Upper lobe of left lung (tissue), 6 donors: Measurements from ENCODE around the gene B9D2. TPM values are rescaled to one million over a fixed set of nuclear protein-coding genes. Genes with fewer than 3 reads are reported as not detected.

Source experiments
- ATAC-seq, 2 donors: fragments of 200-7000 bp; cut with Tn5 transposase; one replicate each; pipeline ENCODE4 v1.9.1; 2022; ENCODE audit warnings: mild to moderate bottlenecking in 2 of 2, moderate library complexity in 2 of 2; ENCODE audit not compliant: low FRiP score in 2 of 2
- DNase-seq, 2 donors: peaks; one replicate each; pipeline ENCODE4 v3.0.0-alpha.2; 2019 to 2020
- H3K27ac ChIP-seq, 4 donors: fragments of 200-600 bp; sonication (generic); one replicate each; pipeline ENCODE4 v1.5.1; 2016 to 2019
- H3K27me3 ChIP-seq, 4 donors: fragments of 200-600 bp; sonication (generic); one replicate each; pipeline ENCODE4 v1.5.1; 2017 to 2019
- H3K36me3 ChIP-seq, 4 donors: fragments of 200-600 bp; sonication (generic); one replicate each; pipeline ENCODE4 v1.5.1; 2016 to 2019
- H3K4me1 ChIP-seq, 4 donors: fragments of 200-600 bp; sonication (generic); one replicate each; pipeline ENCODE4 v1.5.1; 2018 to 2019
- H3K4me3 ChIP-seq, 4 donors: fragments of 200-600 bp; sonication (generic); one replicate each; pipeline ENCODE4 v1.5.1; 2017 to 2019; ENCODE audit warnings: mild to moderate bottlenecking in 2 of 4, moderate library complexity in 1 of 4
- H3K9me3 ChIP-seq, 4 donors: fragments of 200-600 bp; sonication (generic); one replicate each; pipeline ENCODE4 v1.5.1; 2018 to 2019
- EP300 ChIP-seq, 4 donors: sonication (generic); formaldehyde crosslinking; IDR thresholded peaks; one replicate each; pipeline ENCODE4 v1.5.1; 2017; ENCODE audit warnings: antibody characterized with exemption in 4 of 4, control low read depth in 2 of 4
- POLR2A ChIP-seq, 4 donors: fragments of 450-650 bp; IDR thresholded peaks; one replicate each; pipeline ENCODE4 v1.5.1; 2016 to 2017; ENCODE audit warnings: antibody characterized with exemption in 4 of 4, mild to moderate bottlenecking in 2 of 4
- POLR2AphosphoS5 ChIP-seq, 2 donors: sonication (generic); formaldehyde crosslinking; IDR thresholded peaks; one replicate each; pipeline ENCODE4 v1.5.1; 2017; ENCODE audit warnings: antibody characterized with exemption in 2 of 2
- WGBS, 2 donors: methylation state at CpG; one replicate each; pipeline ENCODE4 v1.1.5; 2017 to 2018; 5-methylcytosine and 5-hydroxymethylcytosine counted together
- total RNA-seq, 6 donors: library from RNA; depleted of rRNA in 4 of 6; stranded (reverse); fragments of >200 nt in 4 of 6; gene quantifications; one replicate each; pipeline versions ENCODE4 v1.1.0 to v1.2.1, GENCODE V29; 2016 to 2021
- TF ChIP-seq, protein P1 (sequence below), 6 experiments: fragments of 450-650 bp in 4 of 6; fragments of 200-600 bp in 2 of 6; sonication (generic) in 2 of 6; IDR thresholded peaks; one replicate each; pipeline ENCODE4 v1.5.1; 2016 to 2019; ENCODE audit warnings: antibody characterized with exemption in 6 of 6
- donor health status: DM: no; HTN: no; CAD: no; lungs with moderate emphysema.
- donor health status: DM: no; HTN: yes; CAD: no; lungs with severe emphysema.

B9D2 gene
- total RNA-seq, 6 donors from 2014 or later: 7.0 to 17.2 (median 10.3) TPM; not detected in 1

DNA sequence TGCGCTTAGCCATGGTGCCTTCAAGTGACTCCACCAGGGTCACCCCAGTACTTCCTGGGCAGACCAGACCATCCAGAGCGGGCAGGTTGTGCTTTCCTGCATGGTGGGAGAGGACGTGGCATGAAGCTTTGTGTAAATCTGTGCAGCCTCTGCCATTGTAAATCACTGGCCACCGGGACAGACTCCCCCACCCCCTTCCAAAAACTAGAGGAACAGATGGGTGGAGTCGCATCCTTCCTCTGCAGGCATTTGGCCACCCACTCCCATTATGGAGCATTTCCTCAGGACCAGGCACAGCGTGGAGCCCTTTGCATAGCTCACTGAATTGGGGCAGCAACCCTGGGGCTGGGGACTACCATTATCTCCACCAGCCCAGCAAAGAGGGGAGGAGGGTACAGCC is 41.8 kb upstream of the B9D2 start:
- Histone ChIP-seq H3K27ac (peak overlapping the region; percentile 69 to 92 (median 83)), H3K4me1 (peaks cover 58 to 83% (median 64%) of the 10 kb centered on the region in 4 donors), H3K27me3 (no peaks in the 10 kb centered on the region), H3K9me3 (no peaks in the 10 kb centered on the region), H3K36me3 (peaks cover 0 to 14% (median 2%) of the 10 kb centered on the region in 4 donors), H3K4me3 (no peak overlapping the region)
- WGBS, 2 donors: 66 to 69% methylated on average over 6 of the region's 6 CpGs
- DNase-seq: no peak
- TF ChIP-seq POLR2AphosphoS5 (IDR thresholded peaks at IDR 0.05) (peak in 1 of 2 donors; percentile 33), EP300 (IDR thresholded peaks at IDR 0.05) (no peak)
- no peak for ATAC-seq

DNA sequence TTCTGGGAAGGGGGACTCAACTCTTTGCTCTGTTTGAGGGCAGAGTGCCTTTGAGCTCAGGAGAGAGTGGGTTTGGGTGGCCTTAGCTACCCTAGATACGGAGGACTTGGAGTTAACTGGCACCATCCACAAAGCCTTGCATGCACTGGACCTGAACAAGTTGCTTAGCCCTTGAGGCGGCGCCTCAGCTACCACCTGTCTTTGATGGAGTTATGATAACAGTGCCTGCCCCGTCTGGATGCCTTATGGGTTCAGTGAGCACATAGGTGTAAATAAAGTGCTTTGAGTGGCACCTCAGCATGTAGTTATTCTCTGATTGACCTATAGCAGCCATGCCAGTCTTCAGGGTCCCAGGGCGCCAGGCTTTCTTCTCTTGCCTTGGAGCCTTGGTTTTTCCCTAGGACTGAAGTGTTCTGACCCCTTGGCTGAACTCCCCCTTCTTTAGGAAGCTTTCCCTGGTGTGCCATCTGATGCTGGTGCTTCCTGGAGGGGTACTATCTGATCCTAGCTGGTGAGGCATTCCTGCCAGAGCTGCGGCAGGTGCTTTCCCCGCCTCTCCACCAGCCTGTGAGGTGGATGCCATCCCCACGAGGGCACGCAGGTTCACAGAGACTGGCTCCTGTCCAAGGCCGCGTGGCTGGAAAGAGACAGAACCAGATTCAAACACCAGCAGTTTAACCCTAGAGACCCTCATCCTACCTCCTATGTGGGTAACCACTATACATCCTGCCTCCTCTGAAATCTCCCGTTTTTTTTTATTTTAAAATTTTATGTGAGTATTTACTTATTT is 39.4 kb upstream of the B9D2 start:
- no peak for DNase-seq

DNA sequence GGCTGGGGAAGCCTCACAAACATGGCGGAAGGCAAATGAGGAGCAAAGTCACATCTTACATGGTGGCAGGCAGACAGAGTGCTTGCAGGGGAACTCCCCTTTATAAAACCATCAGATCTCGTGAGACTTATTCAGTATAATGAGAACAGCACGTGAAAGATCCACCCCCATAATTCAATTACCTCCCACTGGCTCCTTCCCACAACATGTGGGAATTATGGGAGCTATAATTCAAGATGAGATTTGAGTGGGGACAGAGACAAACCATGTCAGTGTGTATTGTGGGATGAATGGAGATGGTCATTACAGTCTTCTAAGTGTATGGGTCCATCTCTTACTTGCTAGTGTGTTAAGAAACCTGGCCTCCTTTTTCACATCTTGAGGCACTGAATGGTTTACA is 38.1 kb upstream of the B9D2 start:
- DNase-seq: no peak
- Histone ChIP-seq H3K9me3 (no peaks in the 10 kb centered on the region), H3K4me1 (peaks cover 37 to 65% (median 47%) of the 10 kb centered on the region in 4 donors), H3K27ac (peak overlapping the region in 2 of 4 donors; percentile 36 to 63), H3K4me3 (no peak overlapping the region), H3K36me3 (peaks cover 0 to 14% (median 2%) of the 10 kb centered on the region in 4 donors), H3K27me3 (no peaks in the 10 kb centered on the region)
- TF ChIP-seq, protein P1, sequence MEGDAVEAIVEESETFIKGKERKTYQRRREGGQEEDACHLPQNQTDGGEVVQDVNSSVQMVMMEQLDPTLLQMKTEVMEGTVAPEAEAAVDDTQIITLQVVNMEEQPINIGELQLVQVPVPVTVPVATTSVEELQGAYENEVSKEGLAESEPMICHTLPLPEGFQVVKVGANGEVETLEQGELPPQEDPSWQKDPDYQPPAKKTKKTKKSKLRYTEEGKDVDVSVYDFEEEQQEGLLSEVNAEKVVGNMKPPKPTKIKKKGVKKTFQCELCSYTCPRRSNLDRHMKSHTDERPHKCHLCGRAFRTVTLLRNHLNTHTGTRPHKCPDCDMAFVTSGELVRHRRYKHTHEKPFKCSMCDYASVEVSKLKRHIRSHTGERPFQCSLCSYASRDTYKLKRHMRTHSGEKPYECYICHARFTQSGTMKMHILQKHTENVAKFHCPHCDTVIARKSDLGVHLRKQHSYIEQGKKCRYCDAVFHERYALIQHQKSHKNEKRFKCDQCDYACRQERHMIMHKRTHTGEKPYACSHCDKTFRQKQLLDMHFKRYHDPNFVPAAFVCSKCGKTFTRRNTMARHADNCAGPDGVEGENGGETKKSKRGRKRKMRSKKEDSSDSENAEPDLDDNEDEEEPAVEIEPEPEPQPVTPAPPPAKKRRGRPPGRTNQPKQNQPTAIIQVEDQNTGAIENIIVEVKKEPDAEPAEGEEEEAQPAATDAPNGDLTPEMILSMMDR (IDR thresholded peaks at IDR 0.05): no peak
- TF ChIP-seq EP300 (IDR thresholded peaks at IDR 0.05): no peak
- no peak for TF ChIP-seq POLR2AphosphoS5 (IDR thresholded peaks at IDR 0.05)
- TF ChIP-seq POLR2A (IDR thresholded peaks at IDR 0.05): no peak
- no peak for ATAC-seq
- 87 to 91% methylated on average over 3 of the region's 3 CpGs for WGBS, 2 donors

More for the DNA sequence above, 39.4 kb upstream of the B9D2 start:
- whole genome bisulfite sequencing, 2 donors: 64 to 72% methylated on average over 11 to 12 of the region's 12 CpGs
- Histone ChIP-seq H3K4me1 (peaks cover 47 to 72% (median 56%) of the 10 kb centered on the region in 4 donors), H3K27ac (peak overlapping the region; percentile 24 to 63 (median 40)), H3K36me3 (peaks cover 0 to 14% (median 2%) of the 10 kb centered on the region in 4 donors), H3K9me3 (no peaks in the 10 kb centered on the region), H3K4me3 (no peak overlapping the region), H3K27me3 (no peaks in the 10 kb centered on the region)
- no peak for ATAC-seq
- TF ChIP-seq POLR2AphosphoS5 (IDR thresholded peaks at IDR 0.05) (no peak), EP300 (IDR thresholded peaks at IDR 0.05) (no peak), POLR2A (IDR thresholded peaks at IDR 0.05) (no peak)
- TF ChIP-seq, protein P1 (IDR thresholded peaks at IDR 0.05): no peak

- TF ChIP-seq, protein P1 (IDR thresholded peaks at IDR 0.05): no peak
- TF ChIP-seq POLR2A (IDR thresholded peaks at IDR 0.05) (no peak), POLR2AphosphoS5 (IDR thresholded peaks at IDR 0.05) (no peak), EP300 (IDR thresholded peaks at IDR 0.05) (no peak)
- Histone ChIP-seq H3K36me3 (peaks cover 0 to 14% (median 2%) of the 10 kb centered on the region in 4 donors), H3K27me3 (no peaks in the 10 kb centered on the region), H3K27ac (peak overlapping the region in 2 of 4 donors; percentile 36 to 63), H3K4me1 (peaks cover 37 to 65% (median 44%) of the 10 kb centered on the region in 4 donors), H3K4me3 (no peak overlapping the region), H3K9me3 (no peaks in the 10 kb centered on the region)
- ATAC-seq (no peak), DNase-seq (no peak)
- WGBS, 2 donors: 59 to 67% methylated on average over 4 of the region's 4 CpGs
These were observed 37.5 kb upstream of the B9D2 start for GRCh38 chr19:41401483-41401882.

- H3K27ac ChIP-seq: no peak overlapping the region
- WGBS, 2 donors: 91 to 97% methylated on average over 2 of the region's 2 CpGs
- no peak overlapping the region for H3K4me3 ChIP-seq
- H3K27me3 ChIP-seq: no peaks in the 10 kb centered on the region
- DNase-seq (no peak), ATAC-seq (no peak)
- peaks cover 27 to 52% (median 32%) of the 10 kb centered on the region in 4 donors for H3K4me1 ChIP-seq
- no peaks in the 10 kb centered on the region for H3K9me3 ChIP-seq
- TF ChIP-seq POLR2A (IDR thresholded peaks at IDR 0.05) (no peak), EP300 (IDR thresholded peaks at IDR 0.05) (no peak)
- TF ChIP-seq, protein P1 (IDR thresholded peaks at IDR 0.05): no peak
- peaks cover 0 to 14% (median 2%) of the 10 kb centered on the region in 4 donors for H3K36me3 ChIP-seq
These were observed 35.6 kb upstream of the B9D2 start for GRCh38 chr19:41399525-41399924.
